Activated CD4-positive, alpha-beta T cell treated with anti-CD3 and anti-CD28 coated beads, Interleukin-2, amount 10 ng/mL, durations not matched to agents 24 days and 14 days (primary cell): ENCODE measurements around the gene TXLNG. TPM values are rescaled to one million over a fixed set of nuclear protein-coding genes. Genes with fewer than 3 reads are reported as not detected.

Source experiments
- DNase-seq: peaks from one replicate; pipeline ENCODE4 v3.0.0; 2022
- H3K27ac Mint-ChIP-seq: one replicate; pipeline ENCODE4 v1.8.0; 2022; ENCODE audit warnings: mild to moderate bottlenecking, mixed read lengths
- H3K27me3 Mint-ChIP-seq: one replicate; pipeline ENCODE4 v1.8.0; 2022; ENCODE audit warnings: mixed read lengths
- H3K36me3 Mint-ChIP-seq: one replicate; pipeline ENCODE4 v1.8.0; 2022; ENCODE audit warnings: low read depth, mild to moderate bottlenecking, mixed read lengths
- H3K4me1 Mint-ChIP-seq: one replicate; pipeline ENCODE4 v1.8.0; 2021; ENCODE audit warnings: mixed read lengths
- H3K4me3 Mint-ChIP-seq: one replicate; pipeline ENCODE4 v1.8.0; 2022; ENCODE audit warnings: mild to moderate bottlenecking, moderate library complexity, mixed read lengths
- H3K9me3 Mint-ChIP-seq: one replicate; pipeline ENCODE4 v1.8.0; 2021; ENCODE audit warnings: mixed read lengths
- intact Hi-C: fragments of 100-400 bp; cut with micrococcal nuclease; formaldehyde crosslinking; loops from one replicate; pipeline ENCODE4 v1.15.1; 2023
- total RNA-seq: library from RNA; stranded (reverse); gene quantifications from 2 replicates; pipeline ENCODE4 v1.2.3, GENCODE V29; 2022

The TXLNG gene
- total RNA-seq, 1 donor from 2014 or later = 24.4 TPM

DNA sequence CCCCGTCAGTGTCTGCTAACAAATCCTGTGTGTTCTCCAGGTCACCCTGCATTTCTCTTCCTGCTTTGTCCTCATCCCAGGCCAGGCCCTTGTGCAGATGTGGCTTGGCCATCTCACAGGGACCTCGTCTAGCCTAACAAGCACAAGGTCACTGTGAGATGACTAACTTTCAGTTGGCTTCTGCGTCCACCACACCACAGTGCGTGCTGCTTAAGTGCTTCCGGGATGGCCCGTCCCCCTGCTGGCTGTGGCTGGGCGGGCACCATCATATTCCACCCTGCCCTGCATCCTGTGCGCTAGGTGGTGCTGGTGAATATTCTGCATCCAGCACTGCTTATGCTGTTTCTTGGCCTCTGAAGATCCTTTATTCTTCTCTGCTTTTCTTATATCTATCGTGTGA is 50.1 kb downstream of the TXLNG start:
- H3K9me3 Mint-ChIP-seq = no peaks in the 10 kb centered on the region
- intact Hi-C loops = no loop called here
- H3K4me3 Mint-ChIP-seq = no peak overlapping the region
- H3K36me3 Mint-ChIP-seq = peaks cover 25% of the 10 kb centered on the region
- H3K4me1 Mint-ChIP-seq = no peaks in the 10 kb centered on the region
- DNase-seq = no peak
- peak overlapping the region; percentile 58 for H3K27ac Mint-ChIP-seq
- H3K27me3 Mint-ChIP-seq = no peaks in the 10 kb centered on the region

- intact Hi-C loops = no loop called here
- H3K27ac Mint-ChIP-seq = no peak overlapping the region
These were observed 52.2 kb downstream of the TXLNG start for GRCh38 chrX:16838202-16839066.

GRCh38 chrX:16839219-16839851 is 53.1 kb downstream of the TXLNG start:
- no peak overlapping the region for H3K27ac Mint-ChIP-seq
- H3K4me3 Mint-ChIP-seq = no peak overlapping the region
- no peaks in the 10 kb centered on the region for H3K27me3 Mint-ChIP-seq
- DNase-seq = no peak
- intact Hi-C loops = no loop called here
- peaks cover 29% of the 10 kb centered on the region for H3K36me3 Mint-ChIP-seq
- H3K9me3 Mint-ChIP-seq = no peaks in the 10 kb centered on the region
- H3K4me1 Mint-ChIP-seq = no peaks in the 10 kb centered on the region

More at GRCh38 chrX:16838202-16839066, 52.2 kb downstream of the TXLNG start:
- H3K9me3 Mint-ChIP-seq = no peaks in the 10 kb centered on the region
- no peak overlapping the region for H3K4me3 Mint-ChIP-seq
- DNase-seq = no peak
- no peaks in the 10 kb centered on the region for H3K4me1 Mint-ChIP-seq
- H3K36me3 Mint-ChIP-seq = peaks cover 28% of the 10 kb centered on the region
- H3K27me3 Mint-ChIP-seq = no peaks in the 10 kb centered on the region

- no peak for DNase-seq
- intact Hi-C loops = no loop called here
- no peak overlapping the region for H3K27ac Mint-ChIP-seq
- H3K4me3 Mint-ChIP-seq = no peak overlapping the region
- H3K36me3 Mint-ChIP-seq = peaks cover 33% of the 10 kb centered on the region
- H3K27me3 Mint-ChIP-seq = no peaks in the 10 kb centered on the region
- no peaks in the 10 kb centered on the region for H3K4me1 Mint-ChIP-seq
- no peaks in the 10 kb centered on the region for H3K9me3 Mint-ChIP-seq
These were observed 53.7 kb downstream of the TXLNG start for GRCh38 chrX:16839852-16840460.

- Mint-ChIP-seq H3K4me3 (no peak overlapping the region), H3K4me1 (peaks cover 2% of the 10 kb centered on the region), H3K27ac (no peak overlapping the region), H3K9me3 (no peaks in the 10 kb centered on the region), H3K36me3 (peaks cover 36% of the 10 kb centered on the region), H3K27me3 (no peaks in the 10 kb centered on the region)
- no peak for DNase-seq
- intact Hi-C loops = no loop called here
These were observed 56.4 kb downstream of the TXLNG start for GRCh38 chrX:16842684-16843083.

DNA sequence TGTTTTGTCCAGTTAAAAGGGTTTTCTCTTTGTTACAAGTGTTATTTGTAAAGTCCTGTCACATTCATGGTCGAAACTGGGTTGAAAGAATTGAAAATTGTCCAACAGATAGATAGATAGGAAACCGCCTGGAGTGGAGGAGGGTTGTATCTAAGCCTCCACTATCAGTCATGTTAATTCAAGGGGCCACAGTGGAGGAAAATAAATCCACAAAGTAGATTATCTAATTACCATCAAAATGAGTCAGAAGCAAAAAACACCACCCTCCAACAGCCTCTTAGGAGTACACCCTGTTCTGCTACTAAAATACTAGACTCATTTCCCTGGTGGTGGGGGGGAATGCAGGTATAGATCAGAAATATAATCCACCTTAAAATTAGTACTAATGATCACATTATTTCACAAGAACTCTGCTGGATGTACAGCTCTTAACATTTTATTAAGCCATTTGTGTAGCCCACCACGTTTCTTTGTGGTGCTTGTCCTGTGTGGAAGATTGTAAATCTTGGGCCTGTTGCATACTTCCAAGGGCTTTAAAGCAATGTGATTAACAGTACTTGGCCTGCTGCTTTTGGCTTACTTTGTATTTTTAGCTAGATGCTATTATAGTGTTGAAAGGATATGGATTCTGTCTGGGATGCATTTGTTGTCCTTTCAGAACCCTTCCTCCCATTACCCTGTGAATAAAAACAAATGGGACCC is 57.1 kb downstream of the TXLNG start:
- Mint-ChIP-seq H3K27ac (no peak overlapping the region), H3K27me3 (no peaks in the 10 kb centered on the region), H3K9me3 (no peaks in the 10 kb centered on the region)

DNA sequence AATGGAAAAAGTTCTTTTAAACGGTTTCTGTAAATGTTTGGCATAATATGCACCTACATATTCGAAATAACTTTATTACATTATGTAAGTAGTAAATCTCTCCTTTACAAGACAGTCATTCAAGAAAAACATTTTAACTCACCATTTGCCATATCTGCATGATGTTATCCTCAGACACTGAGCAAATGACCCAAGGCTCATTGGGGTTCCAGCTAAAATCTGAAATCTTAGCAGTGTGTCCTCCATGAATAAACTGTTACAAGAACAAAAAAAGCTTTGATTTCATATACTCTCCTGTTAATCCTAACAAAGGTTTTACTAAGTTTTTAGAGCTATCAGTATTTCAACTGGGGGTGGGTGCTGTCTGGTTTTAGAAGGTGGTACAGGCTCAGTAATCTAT is 59.4 kb downstream of the TXLNG start:
- no peak overlapping the region for H3K4me3 Mint-ChIP-seq
- H3K36me3 Mint-ChIP-seq = peaks cover 32% of the 10 kb centered on the region
- DNase-seq = no peak
- no peaks in the 10 kb centered on the region for H3K9me3 Mint-ChIP-seq
- peaks cover 2% of the 10 kb centered on the region for H3K4me1 Mint-ChIP-seq
- H3K27ac Mint-ChIP-seq = no peak overlapping the region
- intact Hi-C loops = no loop called here
- H3K27me3 Mint-ChIP-seq = no peaks in the 10 kb centered on the region

More for the DNA sequence above, 57.1 kb downstream of the TXLNG start:
- H3K4me3 Mint-ChIP-seq = no peak overlapping the region
- peaks cover 33% of the 10 kb centered on the region for H3K36me3 Mint-ChIP-seq
- no peak for DNase-seq
- peaks cover 2% of the 10 kb centered on the region for H3K4me1 Mint-ChIP-seq
- intact Hi-C loops = no loop called here

DNA sequence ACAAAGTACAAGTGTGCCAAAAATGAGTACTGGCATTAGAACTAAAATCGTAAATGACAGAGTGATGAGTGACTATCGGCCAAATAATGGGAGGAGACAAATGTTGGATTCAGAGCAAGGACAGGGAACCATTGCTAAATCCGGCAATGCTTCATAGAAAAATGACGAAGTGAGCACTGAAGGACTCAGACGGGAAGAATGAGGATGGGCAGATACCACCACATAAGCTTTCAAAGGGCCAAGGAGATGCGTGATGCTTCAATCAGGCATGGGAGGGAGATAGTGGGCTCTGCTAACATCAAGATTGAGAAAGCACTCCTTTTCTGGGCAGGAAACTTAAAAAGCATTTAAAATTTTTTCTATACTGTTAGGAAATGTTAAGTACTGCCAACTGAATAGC is 62.3 kb downstream of the TXLNG start:
- Mint-ChIP-seq H3K36me3 (peaks cover 41% of the 10 kb centered on the region), H3K27me3 (no peaks in the 10 kb centered on the region), H3K9me3 (no peaks in the 10 kb centered on the region), H3K27ac (no peak overlapping the region), H3K4me1 (peaks cover 10% of the 10 kb centered on the region), H3K4me3 (no peak overlapping the region)
- no peak for DNase-seq
- intact Hi-C loops = no loop called here

- Mint-ChIP-seq H3K27me3 (no peaks in the 10 kb centered on the region), H3K4me1 (peaks cover 18% of the 10 kb centered on the region), H3K9me3 (no peaks in the 10 kb centered on the region), H3K4me3 (no peak overlapping the region), H3K27ac (peak overlapping the region; percentile 5), H3K36me3 (peaks cover 42% of the 10 kb centered on the region)
- DNase-seq = no peak
- intact Hi-C loops = no loop called here
These were observed 65.2 kb downstream of the TXLNG start for GRCh38 chrX:16851421-16851820.

DNA sequence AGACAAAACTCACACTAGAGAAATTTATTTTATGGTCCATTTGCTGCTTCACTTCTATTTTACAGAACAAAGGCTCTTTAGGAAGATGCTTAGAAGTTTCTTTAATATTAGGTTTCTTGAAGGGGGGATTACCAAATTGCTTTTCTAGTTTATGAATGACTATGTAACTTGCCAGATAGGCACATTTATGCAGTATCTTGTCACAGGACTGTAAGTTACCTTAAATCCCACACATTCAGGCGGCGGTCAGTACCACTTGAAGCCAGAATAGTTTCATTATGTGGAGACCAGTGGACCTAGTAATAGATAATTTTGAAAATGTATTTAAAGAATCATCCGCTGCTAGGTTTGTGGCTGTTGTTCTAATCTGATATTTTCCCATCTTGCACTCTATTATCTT is 65.6 kb downstream of the TXLNG start:
- H3K4me1 Mint-ChIP-seq = peaks cover 20% of the 10 kb centered on the region

DNA sequence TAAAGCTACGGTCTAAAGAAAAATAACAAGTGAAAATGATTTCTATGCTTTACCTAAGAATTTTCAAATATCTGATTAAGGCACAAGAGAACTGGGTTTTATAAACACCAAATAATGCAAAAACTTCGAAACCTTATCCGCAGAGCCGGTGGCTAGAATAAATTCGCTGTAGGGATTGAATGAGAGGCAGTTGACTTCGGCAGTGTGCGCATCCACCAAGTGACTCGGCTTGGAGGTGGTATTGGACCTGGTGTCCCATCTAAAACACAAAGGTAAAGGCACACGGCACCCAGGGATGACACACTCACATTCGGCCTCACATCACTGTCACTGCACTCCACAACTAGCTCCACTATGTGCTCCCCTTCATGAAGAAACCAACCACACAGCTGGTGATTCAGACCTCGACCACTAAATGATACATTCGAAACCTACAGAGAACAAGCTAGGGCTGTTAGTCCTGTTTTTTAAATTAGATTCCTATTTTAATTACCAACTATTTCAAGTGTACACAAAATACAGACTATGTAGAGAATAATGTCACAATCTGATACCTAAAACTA is 66.4 kb downstream of the TXLNG start:
- Mint-ChIP-seq H3K4me3 (no peak overlapping the region), H3K36me3 (peaks cover 53% of the 10 kb centered on the region), H3K27ac (no peak overlapping the region), H3K4me1 (peaks cover 24% of the 10 kb centered on the region), H3K9me3 (no peaks in the 10 kb centered on the region), H3K27me3 (no peaks in the 10 kb centered on the region)
- DNase-seq = no peak
- intact Hi-C loops = no loop called here

More for the DNA sequence above, 65.6 kb downstream of the TXLNG start:
- H3K4me3 Mint-ChIP-seq = no peak overlapping the region
- DNase-seq = no peak
- no peaks in the 10 kb centered on the region for H3K27me3 Mint-ChIP-seq
- intact Hi-C loops = no loop called here
- no peaks in the 10 kb centered on the region for H3K9me3 Mint-ChIP-seq
- H3K27ac Mint-ChIP-seq = peak overlapping the region; percentile 5
- peaks cover 46% of the 10 kb centered on the region for H3K36me3 Mint-ChIP-seq

GRCh38 chrX:16853537-16853936 is 67.3 kb downstream of the TXLNG start:
- H3K27me3 Mint-ChIP-seq = no peaks in the 10 kb centered on the region
- no peak overlapping the region for H3K27ac Mint-ChIP-seq
- H3K4me1 Mint-ChIP-seq = peaks cover 24% of the 10 kb centered on the region
- H3K9me3 Mint-ChIP-seq = no peaks in the 10 kb centered on the region
- intact Hi-C loops = no loop called here
- no peak overlapping the region for H3K4me3 Mint-ChIP-seq
- peaks cover 52% of the 10 kb centered on the region for H3K36me3 Mint-ChIP-seq
- DNase-seq = no peak

GRCh38 chrX:16855363-16856075 is 69.3 kb downstream of the TXLNG start:
- H3K36me3 Mint-ChIP-seq = peaks cover 57% of the 10 kb centered on the region
- intact Hi-C loops = loop anchor here (1.0 kb wide), 1 partner anchor 15 kb away; the partner anchor contains the start of gene RBBP7
- no peak overlapping the region for H3K4me3 Mint-ChIP-seq
- no peak for DNase-seq
- H3K27me3 Mint-ChIP-seq = no peaks in the 10 kb centered on the region
- H3K27ac Mint-ChIP-seq = peak overlapping the region; percentile 48
- no peaks in the 10 kb centered on the region for H3K9me3 Mint-ChIP-seq
- H3K4me1 Mint-ChIP-seq = peaks cover 32% of the 10 kb centered on the region
